Liver (tissue), 3 donors: ENCODE results near the gene SPTAN1.
"Not testable (repeated sequence)": the region's sequence is repeated elsewhere in the genome, so short reads cannot be mapped to it uniquely, and the experiment has no call there.

Experiments
- CTCF ChIP-seq: fragments of 150-350 bp; IDR thresholded peaks from 2 replicates; pipeline ENCODE4 v1.5.1; 2017; ENCODE audit warnings: improper control_type of control experiment, low read depth, low read length; ENCODE audit not compliant: missing input control
- HNF4G ChIP-seq: IDR thresholded peaks from 2 replicates; pipeline ENCODE4 v1.6.1; 2016; ENCODE audit warnings: antibody characterized with exemption
- JUND ChIP-seq, 2 donors: IDR thresholded peaks; 2 replicates each; pipeline ENCODE4 v1.6.1; 2016; ENCODE audit warnings: antibody characterized with exemption in 2 of 2
- MAX ChIP-seq: IDR thresholded peaks from 2 replicates; pipeline ENCODE4 v1.6.1; 2016; ENCODE audit warnings: antibody characterized with exemption
- REST ChIP-seq: IDR thresholded peaks from 2 replicates; pipeline ENCODE4 v1.6.1; 2016; ENCODE audit warnings: antibody characterized with exemption, mild to moderate bottlenecking
- RXRA ChIP-seq, 2 donors: IDR thresholded peaks; 2 replicates each; pipeline ENCODE4 v1.6.1; 2017 to 2018; ENCODE audit warnings: antibody characterized with exemption in 2 of 2, mild to moderate bottlenecking in 1 of 2
- donor health status: healthy.
- donor health status: healthy.

- not testable (repeated sequence) for TF ChIP-seq MAX; CTCF; REST; HNF4G; JUND (IDR thresholded peaks at IDR 0.05)
- TF ChIP-seq RXRA (IDR thresholded peaks at IDR 0.05) = peak in 1 of 2 donors; percentile 56
These were observed 34.5 kb downstream of the SPTAN1 start for GRCh38 chr9:128586934-128587333.
